ENCODE results near the gene KCMF1.

The KCMF1 gene

DNA sequence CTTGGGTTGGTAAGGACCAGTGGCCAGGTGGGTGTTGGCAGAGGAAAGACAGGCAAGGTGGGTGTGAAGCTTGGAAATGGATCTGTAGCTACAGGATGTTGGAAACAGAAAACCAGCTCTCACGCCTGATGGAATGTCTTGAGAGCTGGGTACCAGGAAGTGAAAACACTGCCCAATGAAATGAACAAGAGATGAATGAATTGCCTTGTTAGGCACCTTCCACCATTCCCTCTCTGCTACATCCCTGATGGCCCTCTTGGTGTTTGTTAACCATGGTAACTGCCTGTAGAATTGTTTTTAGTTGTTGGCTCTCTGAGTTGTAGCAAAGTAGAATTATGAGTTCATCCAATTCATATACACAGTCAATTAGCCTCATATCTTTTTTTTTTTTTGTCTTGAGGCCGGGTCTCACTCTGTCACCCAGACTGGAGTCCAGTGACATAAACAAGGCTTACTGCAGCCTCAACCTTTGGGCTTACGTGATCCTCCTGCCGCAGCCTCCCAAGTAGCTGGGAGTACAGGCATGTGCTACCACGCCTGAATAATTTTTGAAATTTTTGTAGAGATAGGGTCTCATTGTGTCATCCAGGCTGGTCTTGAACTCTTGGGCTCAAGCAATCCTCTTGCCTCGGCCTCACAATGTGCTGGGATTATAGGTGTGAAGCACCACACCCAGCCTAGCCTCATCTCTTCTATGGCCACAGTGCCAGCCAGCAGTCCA, 9.5 kb downstream of the KCMF1 start:
- DNase-seq (ENCODE audit: low read depth in 2 of 2), result no peak

DNA sequence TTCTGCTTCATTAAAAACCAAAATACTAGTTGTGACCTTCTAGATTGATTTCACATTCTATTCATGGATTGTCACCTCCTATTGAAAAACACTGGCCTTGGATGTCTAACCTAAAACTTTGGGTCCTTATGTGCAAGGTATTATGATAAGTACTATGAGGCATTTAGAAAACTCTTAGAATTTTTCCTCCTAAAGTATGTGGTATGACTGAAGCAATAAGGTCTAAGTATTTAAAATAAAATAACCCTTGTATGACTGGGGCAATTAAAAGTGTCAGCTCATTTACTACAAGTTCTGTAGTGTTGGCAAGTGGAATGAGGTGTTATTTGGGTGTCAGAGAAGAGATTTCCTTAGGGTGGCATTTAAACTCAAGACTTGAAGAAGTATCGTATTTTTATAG, 15.1 kb downstream of the KCMF1 start:
- no peak for DNase-seq (ENCODE audit: low read depth in 2 of 2)

DNA sequence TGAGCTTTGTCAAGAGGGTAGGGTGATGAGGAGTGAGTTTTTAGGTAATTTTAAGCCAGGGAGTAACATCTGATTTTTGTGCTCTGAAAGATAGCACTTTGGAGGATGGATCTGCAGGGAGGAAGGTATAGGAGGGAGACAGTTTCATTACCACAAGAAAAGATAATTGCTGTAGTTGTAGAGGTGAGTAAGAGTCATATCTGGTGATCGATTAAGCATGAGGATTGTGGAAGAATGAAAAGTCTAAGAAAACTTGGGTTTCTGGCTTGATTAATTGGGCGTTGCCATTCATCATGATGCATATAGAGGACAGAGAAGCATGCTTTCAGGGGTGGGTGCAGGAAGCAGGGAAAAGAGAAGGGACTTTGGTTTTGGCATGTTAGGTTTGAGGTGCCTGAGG, 18.5 kb downstream of the KCMF1 start:
- no peak for DNase-seq (ENCODE audit: low read depth in 2 of 2)

DNA sequence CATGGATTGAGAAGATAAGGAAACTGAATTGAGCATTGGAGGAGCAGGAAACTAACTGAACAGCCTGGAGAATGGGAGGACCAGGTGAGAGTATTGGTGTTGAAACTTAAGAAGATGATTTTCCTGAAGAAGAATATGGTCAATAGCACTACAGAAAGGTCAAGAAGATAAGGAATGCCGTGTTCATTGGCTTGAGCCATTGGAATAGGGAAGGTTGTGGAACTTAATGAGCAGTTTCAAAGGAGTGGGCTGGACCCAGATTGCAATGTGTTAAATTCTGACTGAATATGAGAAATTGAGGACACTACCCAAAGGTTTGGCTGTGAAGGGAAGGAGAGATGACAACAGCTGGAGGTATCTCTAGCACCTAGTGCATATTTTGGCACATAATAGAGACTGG, 19.0 kb downstream of the KCMF1 start:
- DNase-seq (ENCODE audit: low read depth in 2 of 2), result no peak

DNA sequence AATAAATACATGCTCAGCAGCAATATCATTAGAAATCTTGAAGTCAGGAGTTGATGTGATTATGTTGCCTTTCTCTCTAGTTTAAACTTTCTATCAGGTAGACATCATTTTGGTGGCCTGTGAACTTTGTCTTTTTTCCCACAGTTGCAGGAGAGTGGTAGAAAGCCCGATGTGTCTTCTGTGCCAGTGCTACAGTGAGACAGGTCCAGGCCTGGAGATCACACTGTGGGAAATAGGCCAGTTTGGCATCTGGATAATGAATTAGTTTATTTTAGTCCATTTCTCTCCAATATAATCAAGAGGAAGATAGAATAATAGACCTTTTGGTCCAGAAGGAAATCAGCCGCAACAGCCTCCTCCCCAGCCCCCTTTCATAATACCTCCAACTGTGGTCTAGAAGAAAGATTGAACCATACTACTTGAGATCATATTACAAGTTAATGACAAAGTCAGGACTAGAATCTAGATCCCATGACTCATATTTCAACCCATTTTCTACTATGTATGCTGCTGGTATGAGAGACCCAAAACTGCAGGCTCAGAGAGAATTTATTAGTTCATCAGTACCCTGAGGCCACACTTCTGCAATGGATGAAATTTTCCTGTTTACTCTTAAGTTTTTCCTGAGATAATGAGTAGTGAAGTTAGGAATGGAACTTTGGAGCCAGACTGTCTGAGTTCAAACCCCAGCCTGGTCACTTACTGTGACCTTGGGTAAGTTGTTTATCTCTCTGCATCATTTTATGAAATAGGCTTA, 20.6 kb downstream of the KCMF1 start:
- no peak for DNase-seq (ENCODE audit: low read depth in 2 of 2)

DNA sequence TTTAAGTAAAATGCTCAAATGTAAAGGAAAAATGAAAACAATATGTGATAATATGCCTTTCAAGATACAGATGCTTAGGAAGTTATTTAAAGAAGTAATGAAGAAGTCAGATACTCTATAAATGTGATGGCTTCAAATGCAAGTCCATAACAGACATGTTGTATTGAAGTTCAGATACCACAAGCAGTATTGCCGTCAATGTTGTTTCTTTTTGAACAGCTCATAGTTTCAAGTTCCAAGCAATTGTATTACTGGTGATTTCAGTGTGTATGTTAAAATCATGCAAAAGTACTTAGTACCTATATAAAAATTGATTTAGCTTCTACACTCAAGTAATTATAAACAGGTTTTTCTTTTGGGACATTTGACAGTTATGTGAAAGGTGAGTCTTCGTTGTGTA, 24.9 kb downstream of the KCMF1 start:
- no peak for DNase-seq (ENCODE audit: low read depth in 2 of 2)

DNA sequence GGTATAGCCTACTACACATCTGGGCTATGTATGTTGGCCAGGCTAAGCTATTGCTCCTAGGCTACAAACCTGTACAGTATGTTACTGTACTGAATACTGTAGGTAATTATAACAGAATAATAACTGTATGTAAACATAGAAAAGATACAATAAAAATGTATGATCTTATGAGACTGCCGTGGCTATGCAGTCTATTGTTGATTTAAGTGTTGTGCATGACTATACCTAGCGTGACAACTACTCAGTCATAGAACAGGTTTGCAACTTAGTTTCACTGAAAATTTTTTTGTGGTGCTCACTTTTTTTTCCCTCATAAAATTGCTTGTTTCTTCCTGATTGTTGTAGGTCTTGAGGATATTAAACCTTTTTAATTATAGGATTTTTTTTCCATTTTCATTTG, 25.9 kb downstream of the KCMF1 start:
- DNase-seq (ENCODE audit: low read depth in 2 of 2), result no peak

DNA sequence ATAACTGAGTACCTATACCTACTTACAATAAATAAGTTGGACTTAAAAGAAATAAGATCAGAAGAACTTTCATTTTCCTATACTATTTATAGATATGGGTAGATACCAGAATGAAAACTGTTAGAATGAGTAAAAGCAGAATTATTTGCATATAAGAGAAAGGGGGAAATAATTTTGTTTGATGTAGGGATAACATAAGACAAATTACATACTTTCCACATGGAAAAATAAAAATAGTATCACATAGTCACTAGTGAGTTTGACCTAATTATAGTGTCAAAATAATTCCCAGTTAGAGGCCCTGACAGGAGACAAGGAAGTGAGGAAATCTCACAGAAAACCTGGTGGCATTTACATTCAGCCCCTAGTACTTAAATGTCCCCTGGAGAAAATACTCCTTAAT, 28.6 kb downstream of the KCMF1 start:
- no peak for DNase-seq (ENCODE audit: low read depth in 2 of 2)

DNA sequence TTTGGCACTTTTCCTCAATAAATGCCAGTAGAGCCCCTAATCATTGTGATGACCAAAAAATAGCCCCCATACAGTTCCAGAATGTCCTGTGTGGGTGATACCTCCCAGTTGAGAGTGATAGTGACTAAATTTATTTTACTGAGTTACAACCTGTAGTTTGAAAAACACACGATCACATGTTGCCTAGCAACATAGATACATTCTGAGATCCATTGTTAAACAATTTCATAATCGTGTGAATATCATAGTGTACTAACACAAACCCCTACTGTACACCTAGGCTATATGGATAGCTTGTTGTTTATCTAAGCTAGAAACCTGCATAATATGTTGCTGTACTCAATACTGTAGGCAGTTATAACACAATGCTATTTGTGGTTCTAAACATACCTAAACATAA, 30.6 kb downstream of the KCMF1 start:
- no peak for DNase-seq (ENCODE audit: low read depth in 2 of 2)

DNA sequence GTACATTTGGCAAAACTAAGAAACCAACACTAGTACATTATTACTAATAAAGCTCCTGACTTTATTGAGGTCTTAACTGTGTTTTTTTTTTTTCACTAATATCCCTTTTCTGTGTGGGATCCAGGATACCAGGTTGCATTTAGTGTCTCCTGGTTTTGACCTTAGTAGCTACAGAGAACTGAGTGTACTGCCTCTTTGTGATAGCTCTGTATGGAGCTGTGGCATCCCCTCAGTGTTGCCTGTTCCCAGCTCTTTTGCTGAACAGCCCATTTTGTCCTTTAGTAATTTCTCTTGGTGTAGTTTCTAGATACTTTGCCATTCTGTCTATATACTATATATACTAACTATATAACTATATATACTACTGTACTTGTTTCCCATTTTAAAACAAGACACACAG, 31.6 kb downstream of the KCMF1 start:
- DNase-seq (ENCODE audit: low read depth in 2 of 2), result no peak

DNA sequence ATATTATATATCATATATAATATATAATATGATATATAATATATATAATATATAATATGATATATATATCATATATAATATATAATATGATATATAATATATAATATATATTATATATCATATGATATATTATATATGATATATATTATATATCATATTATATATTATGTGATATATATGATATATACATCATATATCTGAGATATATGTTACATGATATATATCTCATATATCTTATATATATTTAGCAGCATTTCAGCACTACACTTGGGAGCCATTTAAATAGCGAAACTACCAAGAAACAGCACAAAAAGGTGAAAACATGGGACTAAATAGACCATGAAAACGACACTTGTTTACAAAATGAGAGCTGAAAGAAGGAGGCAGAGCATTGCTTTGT, 37.3 kb downstream of the KCMF1 start:
- no peak for DNase-seq (ENCODE audit: low read depth in 2 of 2)

DNA sequence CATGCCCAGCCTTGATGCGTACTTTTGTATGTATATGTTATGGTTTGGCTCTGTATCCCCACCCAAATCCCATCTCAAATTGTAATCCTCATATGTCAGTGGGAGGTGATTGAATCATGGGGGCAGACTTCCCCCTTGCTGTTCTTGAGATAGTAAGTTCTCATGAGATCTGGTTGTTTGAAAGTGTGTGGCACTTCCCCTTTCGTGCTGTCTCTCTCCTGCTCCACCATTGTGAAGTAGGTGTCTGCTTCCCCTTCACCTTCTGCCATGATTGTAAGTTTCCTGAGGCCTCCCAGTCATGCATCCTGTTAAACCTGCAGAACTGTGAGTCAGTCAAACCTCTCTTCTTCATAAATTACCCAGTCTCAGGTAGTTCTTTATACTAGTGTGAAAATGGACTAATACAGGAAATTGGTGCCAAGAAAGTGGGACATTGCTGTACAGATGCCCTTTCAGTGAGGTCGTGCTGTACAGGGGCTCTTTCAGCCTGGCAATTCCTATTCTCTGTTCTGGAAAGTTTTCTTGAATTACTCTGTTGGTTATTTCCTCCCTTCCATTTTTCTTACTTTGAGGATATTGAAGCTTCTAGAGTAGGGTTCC, 38.2 kb downstream of the KCMF1 start:
- no peak for DNase-seq (ENCODE audit: low read depth in 2 of 2)

DNA sequence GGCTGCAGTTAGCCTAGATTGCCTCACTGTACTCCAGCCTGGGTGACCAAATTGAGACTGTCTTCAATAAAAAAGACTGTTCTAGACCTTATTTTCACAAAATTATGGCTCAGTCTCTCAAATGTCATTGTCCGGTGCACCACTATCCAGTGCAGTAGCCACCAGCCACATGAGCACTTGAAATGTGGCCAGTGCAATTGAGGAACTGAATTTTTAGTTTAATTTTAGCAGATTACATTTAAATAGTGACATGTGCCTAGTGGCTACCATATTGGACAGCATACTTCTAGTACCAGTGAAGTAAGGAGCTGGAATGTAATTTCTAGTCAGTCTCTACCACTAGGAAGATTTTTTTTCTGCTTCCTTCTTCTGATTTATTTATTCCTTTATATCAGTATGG, 39.4 kb downstream of the KCMF1 start:
- DNase-seq (ENCODE audit: low read depth in 2 of 2), result no peak

DNA sequence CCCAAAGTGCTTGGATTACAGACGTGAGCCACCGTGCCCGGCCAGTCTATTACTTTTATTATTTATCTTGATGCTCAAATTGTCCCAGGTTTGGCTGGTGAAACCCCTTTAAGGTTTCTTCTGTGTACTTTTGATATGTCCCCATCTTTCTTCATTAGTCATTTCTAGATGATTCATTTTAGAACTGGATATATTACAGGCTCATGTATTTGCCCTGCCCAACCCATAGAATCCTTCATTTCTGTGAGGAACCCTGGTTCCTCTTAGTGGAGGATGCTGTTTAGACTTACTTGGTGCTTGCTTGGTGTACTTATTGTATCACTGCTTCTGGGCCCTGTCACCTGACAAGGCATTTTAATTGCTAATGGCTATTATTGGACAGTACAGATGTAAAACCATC, 40.1 kb downstream of the KCMF1 start:
- no peak for DNase-seq (ENCODE audit: low read depth in 2 of 2)

DNA sequence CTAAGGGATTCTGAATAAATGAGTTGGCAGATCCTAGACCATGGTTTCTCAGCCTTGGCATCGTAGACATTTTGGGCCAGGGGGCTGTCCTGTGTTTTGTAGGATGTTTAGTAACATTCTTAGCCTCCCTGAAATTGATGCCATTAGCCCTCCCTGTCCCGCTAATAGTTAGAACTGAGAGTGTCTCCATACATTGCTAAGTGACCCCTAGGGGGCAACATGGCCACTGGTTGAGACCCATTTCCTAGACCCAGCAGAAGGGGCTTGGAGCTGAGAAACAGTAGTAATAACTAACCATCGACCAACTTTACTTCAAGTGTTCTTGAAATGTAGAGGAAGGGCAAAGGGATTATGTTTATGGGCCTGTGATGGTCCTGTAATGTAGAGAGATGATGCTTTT, 40.8 kb downstream of the KCMF1 start:
- no peak for DNase-seq (ENCODE audit: low read depth in 2 of 2)

DNA sequence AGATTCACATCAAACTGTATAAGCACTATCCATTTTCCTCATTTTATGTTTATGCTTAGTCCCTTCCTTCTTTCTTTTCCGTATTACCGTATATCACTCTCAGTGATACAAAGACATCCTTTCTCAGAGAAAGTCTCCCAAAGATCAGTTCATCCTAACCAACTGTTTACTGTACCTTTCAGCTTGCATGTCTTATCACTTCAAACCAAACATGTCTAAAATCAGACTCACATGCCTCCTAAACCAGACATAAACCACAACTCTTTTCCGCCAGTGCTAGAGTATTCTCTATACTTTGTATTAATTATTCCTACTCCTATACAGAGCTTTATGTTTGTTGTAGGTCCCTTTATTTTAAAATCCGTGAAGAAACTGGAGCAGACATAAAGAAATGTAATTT, 41.5 kb downstream of the KCMF1 start:
- no peak for DNase-seq (ENCODE audit: low read depth in 2 of 2)

DNA sequence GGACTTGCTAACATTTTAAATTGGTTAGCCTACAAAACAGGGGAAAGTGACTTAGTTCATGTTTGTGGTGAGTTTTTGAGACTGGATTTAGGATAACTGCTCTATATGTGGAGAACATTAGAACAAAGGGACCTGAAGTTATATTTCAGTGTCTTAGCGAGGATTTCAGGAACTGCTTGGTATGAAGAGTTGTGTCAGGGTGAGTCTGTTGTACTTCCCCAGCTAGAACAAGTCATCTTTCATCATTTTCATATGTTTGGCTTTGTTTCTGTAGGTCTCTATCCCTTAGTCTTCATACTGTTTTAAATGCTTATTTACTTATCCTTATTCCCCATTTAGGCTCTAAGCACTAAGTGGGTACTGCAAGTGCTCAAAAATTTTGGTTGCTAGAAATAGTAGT, 41.9 kb downstream of the KCMF1 start:
- no peak for DNase-seq (ENCODE audit: low read depth in 2 of 2)

DNA sequence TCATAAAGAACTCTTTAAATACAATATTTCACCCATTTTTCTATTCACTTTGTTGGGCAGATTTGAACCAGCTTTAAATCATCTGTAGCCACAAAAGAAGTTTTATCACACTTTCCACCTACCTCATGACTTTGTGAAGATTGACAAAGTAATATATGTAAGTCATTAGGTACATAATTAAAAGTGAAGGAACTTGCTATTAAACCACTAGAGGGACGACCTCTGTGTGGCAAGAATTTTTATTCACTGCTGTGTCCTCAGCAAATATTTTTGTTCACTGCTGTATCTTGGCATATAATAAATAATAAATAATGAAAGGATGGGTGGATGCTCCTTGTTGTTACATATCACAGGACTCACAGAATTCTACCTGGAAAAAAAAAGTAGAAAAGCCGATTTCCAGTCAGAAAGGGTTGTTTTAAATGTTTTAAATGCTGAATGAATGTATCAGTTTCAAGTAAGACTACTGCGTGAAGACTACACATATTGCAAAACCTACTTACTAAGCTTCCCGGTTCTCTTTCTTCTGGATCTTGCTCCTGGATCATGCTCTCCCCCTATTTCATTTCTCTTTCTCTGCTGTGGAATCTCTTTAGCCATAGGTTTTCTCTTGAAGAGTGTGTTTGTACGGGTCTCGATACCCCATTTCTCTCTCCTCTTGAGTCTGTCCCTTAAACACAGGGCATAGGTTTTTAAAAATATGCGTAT, 44.8 kb downstream of the KCMF1 start:
- no peak for DNase-seq (ENCODE audit: low read depth in 2 of 2)

DNA sequence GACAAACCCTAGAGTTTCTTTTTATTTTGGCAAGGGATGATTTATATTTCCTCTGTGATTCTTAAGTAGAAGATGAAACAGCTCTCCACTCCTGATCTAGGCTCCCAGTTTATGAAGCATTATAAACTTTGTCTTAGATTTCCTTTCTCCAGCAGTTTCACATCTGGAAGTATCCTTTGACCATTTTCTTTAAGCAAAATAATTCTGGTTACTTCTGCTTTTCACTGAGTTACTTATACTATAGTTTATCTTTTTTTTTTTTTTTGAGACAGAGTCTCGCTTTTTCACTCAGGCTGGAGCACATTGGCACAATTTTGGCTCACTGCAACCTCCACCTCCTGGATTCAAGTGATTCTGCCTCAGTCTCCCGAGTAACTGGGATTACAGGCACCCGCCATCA, 45.5 kb downstream of the KCMF1 start:
- no peak for DNase-seq (ENCODE audit: low read depth in 2 of 2)

DNA sequence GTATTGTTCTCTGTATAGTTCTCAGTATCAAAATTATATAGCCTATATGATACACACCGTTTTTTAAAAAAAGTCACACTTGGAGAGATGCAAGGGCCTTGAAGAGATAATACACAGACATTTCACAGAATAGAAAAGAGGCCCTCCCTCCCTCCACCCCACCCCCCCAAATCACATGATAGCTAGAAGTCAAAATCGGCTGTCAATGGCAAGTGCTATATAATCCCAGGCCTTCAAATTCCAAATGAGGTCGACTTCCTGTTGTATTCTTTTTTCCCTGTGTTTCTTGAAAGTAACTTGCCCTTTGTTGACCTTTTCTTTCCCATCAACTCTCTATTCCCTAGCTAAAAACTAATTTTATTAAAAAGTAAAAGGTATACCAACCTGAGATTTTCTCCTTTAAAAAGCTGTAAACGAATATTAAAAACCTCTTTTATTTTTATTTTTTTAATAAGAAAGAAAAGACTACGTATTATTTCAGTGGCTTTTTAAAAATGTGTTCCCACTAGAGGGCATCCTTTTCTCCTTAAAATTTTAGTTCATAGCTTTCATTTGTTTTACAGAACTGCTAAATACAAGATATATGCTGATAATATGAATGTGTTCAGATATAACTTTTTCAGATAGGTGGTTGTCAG, 46.6 kb downstream of the KCMF1 start:
- DNase-seq (ENCODE audit: low read depth in 2 of 2), result no peak

DNA sequence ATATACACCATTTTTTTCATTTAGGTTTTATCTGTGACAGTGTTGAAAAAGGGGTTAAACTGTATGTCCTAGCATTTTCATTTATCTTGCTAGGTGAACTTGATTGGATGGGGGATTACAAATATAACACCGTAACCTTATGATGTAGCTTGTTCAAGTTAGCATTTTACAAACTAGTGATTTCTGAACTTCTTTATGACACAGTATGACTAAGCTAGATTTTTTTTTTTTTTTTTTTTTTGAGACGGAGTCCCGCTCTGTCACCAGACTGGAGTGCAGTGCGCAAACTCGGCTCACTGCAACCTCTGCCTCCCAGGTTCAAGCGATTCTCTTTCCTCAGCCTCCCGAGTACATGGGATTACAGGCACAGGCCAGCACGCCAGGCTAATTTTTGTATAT, 47.1 kb downstream of the KCMF1 start:
- no peak for DNase-seq (ENCODE audit: low read depth in 2 of 2)

DNA sequence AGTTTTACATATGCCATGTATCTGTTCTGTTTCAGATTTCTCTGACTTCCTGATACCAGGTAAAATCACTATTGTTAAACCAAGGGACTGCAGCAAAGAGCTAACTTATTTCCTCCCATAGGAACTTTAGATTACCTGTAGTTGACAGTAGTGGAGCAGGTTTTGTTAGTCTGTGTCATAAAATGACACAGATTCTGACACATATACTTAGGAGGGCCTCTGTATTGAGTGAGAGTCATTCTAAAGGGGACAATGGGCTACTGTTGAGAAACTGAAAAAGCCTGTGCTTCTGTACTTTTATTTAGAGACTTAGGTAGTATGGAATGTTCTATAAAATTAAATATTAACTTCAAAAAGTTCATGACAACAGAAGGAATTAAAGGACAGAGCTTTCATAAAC, 48.2 kb downstream of the KCMF1 start:
- DNase-seq (ENCODE audit: low read depth in 2 of 2), result no peak

Data from stimulated activated CD8-positive, alpha-beta memory T cell treated with anti-CD3 and anti-CD28 coated beads, Interleukin-7, amount 100 ng/mL, for 1 hour (primary cell).